Measurements from ENCODE around the gene AMPD3.
"Not testable (repeated sequence)": the region's sequence is repeated elsewhere in the genome, so short reads cannot be mapped to it uniquely, and the experiment has no call there.

Gene AMPD3

DNA sequence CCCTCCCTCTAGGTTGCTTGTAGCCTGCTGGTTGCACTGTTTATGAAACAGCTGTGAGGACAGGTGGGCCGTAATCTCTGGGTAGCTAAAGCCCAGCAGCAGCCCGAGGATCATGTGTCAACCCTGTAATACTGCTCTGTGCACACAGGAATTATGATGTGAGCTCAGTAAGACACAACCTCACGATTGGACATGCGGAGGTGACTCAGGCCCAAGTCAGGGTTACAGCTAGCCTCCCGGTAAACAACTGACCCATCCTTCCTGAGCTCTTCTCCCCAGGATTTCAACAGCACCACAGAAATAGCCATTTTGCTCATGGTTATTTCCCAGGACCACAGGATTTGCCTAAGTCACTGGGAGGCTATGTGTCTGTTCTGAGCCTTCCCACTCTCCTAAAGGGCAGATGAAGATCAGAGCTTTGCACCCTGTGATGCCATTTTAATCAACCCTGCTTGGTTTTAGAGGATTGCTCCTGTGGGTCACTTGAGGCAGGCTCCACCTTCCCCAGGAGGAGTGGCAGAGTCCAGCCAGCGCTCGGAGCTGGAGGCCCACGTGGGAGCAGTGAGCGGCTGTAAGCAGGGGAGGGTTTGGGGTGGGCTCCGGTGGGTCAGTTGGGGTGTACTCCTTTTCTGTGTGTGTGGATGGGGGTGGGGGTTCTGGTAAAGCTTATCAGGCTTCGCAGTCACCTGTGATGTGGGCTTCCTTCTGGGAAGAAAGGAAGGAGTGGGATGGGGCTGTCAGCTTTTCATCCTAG lies at the start of gene AMPD3:
Gene AMPD3, plus strand, starts transcription at position 387 of the 754 bp plus-strand sequence. CDS start 6,256 bp downstream, outside the sequence.
- peak; percentile 29 to 75 for DNase-seq

DNA sequence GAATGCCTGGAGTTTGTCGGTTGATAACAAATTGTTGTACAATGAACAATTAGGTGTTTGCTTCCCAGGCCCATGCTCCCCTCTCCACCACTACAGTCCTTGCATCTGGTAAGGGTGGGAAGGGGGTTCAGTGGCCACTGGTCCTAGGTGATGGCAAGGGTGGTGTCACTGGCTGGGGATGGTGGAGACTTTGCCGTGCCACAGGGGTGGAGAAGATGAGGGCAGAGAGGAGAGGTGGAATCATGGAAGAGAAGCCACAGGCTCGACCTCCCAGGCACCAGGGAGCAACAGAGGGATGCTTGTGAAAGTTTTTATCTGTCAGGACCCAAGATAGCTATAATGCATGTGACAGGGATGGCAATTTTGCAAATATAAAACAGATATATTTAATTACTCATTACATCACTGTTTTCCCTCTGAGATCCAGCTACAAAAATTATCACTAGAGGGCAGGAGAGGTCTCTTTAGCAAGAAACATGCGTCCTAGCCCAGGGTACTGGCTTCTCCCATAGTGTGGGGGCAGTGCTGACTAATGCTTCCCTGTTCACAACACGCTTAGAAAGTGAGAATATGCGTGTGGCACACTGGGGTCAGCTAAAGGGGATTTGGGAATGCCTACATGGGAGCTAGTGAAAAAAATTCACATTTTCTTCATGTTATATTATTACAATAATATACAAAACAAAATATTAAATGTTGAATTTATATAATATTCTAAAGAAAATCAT lies 49.0 kb upstream of the AMPD3 start:
- DNase-seq: peak; percentile 16 to 54

DNA sequence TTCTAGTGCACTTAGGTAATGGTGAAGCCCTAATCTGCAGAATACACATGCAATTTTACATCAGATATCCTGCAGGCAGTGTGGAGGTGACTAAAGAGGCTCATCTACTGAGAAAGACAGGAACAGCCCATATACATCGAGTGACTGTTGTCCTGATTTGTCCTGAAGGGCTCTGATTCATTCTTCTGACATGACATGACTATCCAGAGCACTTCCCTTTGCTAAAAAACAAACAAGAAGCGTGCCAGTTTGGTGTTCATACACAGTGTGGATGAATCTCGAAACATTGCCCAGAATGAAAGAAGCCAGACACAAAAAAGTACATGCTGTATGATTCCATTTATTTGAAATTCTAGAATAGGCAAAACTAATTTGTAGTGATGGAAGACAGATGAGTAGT lies 48.0 kb upstream of the AMPD3 start:
- no peak for DNase-seq

DNA sequence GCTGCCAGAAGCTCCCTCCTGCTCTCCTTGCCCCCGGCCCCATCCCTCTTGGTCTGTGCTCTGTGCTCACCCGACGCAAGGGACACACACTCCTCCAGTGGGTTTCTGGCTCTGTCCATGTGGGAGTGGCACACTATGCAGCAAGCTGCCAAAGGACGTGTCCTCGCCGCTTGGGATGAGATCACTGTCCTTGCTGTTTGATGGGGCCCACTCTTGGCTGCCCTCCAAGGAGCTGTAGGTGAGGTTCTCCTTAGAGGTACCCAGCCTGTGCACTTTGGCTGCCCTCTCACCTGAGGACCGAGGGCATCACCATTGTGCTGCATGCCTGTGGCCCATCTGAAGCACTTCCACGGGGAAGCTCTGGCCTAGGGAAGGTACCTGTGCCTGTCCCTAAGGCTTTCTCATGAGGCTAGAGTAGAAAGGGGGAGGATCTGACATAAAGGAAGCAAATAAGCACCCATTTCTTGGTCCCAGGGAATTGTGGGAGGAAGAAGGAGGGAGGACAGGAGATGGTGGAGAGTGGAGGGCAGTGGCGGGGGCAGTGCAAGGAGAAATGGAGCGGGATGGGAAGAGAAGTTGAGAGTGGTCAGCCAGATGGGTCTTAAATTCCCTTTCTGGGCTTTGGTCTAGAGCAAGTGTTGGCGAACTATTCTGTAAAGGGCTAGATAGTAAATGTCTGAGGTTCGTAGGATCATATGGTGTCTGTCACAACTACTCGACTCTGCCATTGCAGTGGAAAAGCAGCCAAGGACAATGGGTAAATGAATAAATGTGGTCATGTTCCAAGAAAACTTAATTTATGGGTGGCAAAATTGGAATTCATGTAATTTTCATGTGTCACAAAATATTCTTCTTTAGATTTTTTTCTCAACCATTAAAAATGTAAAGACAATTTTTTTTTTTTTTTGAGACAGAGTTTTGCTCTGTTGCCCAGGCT lies 47.0 kb upstream of the AMPD3 start:
- no peak for DNase-seq

DNA sequence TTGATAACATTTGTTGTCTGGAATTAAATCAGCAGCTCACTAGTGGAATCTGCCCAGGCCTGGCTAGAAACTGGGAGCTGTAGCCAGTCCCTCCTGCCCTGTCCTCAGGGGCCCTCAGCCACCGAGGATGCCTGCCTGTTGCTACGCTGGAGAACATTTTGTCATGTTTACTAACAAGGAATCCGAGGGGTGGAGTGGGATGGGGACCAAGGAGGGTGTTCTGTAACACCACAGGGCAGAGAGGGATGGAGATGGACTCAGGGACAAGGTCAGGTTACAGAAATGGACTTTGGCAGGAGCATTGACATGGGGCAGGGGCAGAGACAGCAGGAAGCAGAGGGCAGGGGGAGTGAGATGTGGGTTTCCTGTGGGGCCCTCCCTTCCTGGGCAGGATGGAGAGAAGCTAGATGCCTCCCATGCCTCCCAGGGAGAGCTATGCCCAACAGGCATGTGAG lies 45.8 kb upstream of the AMPD3 start:
- DNase-seq: no peak

DNA sequence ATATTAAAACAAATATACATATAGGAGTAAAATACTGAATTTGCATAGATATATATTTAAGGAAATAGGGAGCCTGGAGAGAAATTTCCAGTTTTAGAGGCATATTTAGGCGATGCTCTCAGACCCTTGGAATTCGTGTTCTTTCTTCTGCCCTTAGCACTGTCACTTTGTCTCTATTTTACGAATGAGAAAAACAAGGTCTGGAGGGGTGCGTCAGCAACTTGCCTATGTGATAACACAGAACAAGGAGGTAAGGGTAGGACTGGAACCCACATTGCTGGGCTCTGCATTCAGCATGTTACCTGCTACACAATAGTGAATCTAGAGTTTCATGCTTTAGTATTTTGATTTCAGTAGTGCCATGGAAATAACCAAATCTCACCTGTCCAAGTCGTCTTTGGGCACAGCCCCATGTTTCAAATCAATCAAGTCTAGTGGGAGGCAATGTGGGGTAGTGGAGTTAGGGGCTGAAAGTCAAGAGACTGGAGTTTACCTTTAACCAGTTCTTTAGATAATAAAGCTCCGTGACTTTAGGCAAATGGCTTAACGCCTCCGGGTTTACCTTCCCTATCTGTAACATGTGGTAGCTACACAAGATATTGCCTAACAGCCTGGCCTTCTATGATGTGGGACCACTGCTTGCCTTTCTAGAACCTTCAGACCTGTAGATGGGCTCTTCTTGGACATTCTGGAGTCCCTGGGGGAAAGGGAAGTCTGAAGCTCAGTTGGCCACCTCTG lies 44.8 kb upstream of the AMPD3 start:
- no peak for DNase-seq

DNA sequence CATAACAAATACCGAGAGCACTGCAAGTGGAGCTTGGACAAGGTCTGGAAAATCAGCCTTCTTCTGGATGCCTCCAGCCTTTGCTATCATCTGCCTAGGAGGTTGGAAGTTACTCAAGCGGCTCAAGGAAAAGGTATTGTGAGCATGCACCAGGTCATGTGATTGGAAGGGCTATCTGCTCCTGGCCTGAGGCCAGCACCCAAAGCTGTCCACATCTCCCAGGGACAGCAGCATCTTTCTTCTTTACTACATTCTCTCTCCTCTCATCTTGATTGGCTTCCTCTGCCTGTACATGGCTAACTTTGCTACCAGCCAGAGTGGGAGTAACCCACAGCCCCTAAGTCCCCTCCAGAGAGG lies 44.2 kb upstream of the AMPD3 start:
- DNase-seq: no peak

DNA sequence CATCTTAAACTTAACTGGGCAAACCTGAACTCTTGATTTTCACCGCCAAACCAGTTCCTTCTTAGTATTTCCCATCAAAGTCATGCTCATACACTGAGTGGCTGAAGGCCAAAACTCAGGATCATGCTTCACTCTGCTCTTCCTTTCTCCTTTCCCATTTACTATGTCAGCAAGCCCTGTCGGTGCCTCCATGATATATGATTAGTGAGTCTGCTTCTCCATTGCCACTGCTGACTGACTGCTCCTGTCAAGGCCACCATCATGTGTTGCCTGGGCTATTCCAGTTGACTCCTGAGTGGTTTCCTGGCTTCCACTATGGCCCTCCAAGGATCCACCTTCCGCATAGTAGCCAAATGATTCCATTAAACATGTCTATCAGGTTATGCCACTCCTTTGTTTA lies 42.8 kb upstream of the AMPD3 start:
- no peak for DNase-seq

DNA sequence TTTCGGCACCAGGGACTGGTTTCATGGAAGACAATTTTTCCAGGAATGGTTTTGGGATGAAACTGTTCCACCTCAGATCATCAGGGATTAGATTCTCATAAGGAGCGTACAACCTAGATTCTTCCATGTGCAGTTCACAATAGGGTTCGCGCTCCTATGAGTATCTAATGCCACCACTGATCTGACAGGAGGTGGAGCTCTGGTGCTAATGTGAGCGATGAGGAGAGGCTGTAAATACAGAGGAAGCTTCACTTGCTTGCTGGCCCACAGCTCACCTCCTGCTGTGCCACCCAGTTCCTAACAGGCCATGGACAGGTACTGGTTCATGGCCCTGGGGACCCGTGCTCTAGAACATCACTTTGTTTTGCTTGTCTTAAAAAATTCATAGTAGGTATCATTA lies 41.8 kb upstream of the AMPD3 start:
- DNase-seq: no peak

DNA sequence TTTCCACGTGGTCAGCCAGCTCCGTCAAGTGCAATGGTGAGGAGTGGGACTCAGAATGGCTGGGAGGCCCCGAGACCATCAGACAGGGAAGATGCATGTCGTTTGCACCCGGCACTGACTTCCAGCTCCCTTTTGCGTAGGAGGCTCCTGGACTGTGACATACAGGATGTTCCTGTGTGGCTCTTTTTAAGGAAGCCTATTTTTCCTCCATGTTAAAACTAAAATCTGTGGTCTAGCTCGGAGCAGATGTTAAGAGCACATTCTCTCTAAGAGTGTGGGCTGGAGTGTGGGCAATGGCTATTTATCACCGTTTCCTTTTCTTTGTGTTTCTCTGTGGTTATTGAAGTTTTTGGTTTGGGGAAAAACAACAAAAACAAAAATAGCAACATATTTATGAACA lies 40.9 kb upstream of the AMPD3 start:
- DNase-seq: no peak

DNA sequence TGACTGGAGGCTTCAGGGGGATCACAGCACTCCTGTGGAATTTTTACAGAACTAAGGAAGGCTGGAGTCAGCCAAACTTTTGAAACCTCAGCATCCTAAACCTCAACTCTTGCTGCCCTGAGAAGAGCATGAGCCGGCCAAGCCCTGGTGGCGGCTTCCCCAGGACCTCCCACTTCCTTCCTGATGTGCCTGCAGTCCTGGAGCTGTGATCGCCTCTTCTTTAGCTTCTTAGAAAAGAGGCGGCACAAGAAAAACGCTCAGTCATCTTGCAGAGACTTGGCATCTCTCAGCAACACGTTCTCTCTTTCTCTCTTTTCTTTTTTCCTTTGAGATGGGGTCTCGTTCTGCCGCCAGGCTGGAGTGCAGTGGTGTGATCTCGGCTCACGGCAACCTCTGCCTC lies 40.4 kb upstream of the AMPD3 start:
- DNase-seq: no peak

DNA sequence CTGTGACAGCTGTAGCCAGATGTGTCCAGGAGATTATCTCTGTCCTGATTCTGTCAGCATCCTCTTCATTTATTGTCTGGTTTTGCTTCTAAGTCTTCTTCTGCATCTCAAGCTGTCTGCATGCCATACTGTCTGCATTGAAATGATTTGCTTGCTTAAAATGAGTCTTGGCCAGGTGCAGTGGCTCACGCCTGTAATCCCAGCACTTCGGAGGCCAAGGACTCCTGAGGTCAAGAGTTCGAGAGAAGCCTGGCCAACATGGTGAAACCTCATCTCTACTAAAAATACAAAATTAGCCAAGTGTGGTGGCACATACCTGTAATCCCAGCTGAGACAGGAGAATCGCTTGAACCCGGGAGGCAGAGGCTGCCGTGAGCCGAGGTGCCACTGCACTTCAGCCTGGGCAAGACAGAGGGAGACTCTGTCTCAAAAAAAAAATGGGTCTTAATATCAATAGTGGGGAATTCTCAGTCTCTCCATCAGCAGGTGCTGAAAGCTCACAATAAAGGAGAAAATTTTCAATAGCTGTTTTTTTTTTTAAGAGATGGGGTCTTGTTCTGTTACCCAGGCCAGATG lies 39.2 kb upstream of the AMPD3 start:
- no peak for DNase-seq

DNA sequence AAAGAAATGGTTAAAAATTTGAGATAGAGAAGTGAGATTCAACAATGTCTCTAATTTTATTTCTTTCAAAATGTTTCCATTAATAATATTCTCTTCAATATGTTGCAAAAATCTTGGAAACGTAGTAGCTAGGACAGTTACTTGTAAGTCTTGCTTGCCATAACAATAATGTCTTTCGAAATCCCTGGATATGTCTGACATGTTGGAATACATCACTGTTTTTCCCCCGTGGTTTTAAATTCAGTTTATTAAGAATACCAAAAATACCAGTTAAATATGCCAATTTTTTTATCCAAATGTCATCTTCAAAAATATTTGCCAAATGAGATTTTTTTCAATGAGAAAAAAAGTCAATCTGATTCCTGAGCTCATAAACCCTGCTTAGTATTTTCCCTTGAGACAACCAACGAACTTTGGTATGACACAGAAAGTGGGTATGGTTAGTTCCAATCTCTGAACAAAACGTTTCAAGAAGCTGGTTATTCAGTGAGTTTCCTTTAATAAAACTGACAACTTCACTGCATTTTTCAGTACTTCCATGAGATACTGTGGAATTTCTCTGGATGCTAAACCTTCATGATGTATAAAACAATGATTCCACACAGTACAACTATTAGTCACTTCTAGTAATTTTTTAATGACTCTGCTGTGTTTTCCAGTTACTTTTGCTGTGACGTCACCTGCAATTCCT lies 36.7 kb upstream of the AMPD3 start:
- DNase-seq: no peak

DNA sequence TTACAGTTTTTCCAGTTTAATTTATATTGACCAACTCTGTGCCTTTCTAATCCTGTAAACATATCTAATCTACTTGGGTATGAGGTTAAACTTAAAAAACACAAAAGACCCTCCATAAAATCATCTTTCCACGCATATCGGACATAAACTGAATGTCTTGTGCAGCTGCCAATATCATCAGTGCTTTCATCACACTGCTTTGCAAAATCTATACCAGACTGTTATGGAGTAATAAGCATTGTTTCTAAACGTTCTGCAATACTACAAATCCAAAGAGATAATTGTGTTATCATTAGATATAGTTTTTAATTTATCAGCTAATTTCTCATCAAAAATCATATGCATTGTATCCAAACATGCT lies 36.1 kb upstream of the AMPD3 start:
- no peak for DNase-seq

DNA sequence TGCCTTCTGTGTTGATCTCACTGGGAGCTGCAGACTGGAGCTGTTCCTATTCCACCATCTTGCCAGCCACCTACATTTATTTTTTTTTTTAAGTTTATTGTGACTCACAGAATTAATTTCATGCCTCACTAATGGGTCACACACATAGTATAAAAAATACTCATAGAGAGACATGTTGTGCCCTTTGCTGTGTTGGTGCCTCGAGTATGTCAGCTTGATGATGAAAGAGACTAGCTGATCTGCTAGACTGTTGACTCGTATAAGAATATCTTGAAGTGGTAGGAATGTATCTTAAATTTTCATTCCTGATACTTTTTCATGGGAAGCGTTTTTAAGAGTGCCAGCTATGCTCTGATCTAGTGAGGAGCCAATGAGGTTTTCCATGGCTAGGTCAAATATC lies 28.6 kb upstream of the AMPD3 start:
- no peak for DNase-seq

DNA sequence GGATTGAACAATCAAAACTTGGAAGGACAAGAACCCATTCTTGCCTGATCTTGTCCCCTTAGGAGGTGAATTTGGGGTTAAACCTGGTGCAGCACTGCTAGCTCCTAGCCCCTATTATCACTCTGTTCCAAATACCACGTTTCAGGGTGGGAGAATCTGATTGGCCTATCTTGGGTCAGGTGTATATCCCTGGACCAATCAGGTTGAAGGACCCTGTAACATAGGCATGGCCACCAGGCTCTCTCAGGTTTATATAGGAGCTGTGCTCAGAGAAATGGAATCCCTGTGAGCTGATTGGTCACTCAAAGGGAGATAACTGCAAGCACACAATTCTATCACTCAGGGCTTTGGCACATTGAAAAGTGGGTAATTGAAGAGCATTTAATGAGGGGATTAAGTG lies 26.6 kb upstream of the AMPD3 start:
- DNase-seq: no peak

DNA sequence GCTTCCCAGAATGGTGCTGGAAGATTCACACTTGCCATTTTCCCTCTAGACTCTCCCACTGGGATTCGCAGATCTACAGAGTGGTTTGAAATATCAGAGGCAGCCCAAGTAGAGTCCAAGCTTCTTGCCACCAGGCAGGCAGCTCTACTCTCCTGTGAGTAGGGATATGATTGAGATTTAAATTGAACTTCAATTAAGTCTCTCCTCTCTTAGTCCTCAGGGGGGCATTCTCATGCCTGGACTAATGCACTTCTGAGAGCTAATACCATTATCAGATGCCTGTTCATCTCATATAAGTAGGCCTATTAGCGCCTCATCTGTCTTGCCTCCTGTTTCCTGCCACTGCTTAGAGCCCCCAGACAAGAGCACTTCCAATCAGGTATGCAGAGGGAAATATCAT lies 25.5 kb upstream of the AMPD3 start:
- no peak for DNase-seq

DNA sequence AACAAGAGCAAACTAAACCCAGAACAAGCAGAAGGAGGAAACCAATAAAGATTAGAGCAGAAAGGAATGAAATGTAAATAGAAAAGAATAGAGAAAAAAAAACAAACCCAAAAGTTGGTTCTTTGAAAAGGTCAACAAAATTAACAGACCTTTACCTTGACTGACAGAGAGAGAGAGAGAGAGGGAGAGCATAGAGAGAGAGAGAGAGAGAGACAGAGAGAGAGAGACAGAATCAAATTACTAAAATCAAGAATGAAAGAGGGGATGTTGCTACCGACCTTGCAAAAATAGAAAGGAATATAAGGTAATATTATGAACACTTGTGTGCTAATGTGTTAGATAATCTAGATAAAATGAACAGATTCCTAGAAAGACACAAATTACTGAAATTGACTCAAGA lies 22.6 kb upstream of the AMPD3 start:
- no peak for DNase-seq

DNA sequence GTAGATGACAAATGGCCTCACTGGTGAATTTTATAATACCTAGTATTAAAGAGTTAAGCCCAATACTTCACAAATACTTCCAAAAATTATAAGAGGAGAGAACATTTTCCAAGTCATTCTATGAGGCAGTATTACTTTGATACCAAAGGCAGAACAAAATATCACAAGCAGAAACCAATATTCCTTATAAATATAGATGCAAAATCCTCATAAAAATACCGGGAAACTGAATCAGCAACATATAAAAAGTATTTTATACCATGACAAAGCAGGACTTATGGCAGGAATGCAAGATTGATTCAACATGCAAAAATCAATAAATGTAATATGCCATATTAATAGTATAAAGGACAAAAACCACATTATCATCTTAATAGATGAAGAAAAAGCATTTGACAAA lies 22.1 kb upstream of the AMPD3 start:
- no peak for DNase-seq

DNA sequence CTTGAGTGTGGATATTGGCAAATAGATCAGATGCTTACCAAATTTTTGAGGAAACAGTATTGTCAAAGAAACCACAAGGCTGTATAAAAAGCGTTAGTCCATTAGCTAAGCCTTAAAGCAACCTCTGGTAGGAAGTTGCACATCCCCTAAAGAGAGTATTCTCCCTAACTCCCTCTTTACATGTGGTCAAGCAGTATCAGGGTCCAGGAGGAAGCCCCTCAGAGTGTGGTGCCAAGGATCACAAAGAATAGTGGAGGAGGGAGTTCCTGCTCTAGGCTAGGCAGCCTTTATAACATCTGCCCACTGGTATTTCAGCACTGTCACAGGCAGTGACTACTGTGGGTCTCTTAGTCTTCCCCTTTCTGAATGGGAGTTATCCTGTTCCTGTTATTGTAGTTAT lies 18.8 kb upstream of the AMPD3 start:
- DNase-seq: no peak

DNA sequence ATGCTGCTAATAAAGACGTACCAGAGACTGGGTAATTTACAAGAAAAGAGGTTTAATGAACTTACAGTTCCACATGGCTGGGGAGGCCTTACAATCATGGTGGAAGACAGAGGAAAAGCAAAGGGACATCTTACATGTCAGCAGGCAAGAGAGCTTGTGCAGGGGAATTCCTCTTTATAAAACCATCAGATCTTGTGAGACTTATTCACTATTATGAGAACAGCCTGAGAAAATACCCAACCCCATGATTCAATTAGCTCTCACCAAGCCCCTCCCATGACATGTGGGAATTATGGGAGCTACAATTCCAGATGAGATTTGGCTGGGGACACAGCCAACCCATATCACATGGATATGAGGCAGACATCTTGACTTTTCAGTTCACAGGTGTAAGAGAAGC lies 18.4 kb upstream of the AMPD3 start:
- not testable (repeated sequence) for DNase-seq

DNA sequence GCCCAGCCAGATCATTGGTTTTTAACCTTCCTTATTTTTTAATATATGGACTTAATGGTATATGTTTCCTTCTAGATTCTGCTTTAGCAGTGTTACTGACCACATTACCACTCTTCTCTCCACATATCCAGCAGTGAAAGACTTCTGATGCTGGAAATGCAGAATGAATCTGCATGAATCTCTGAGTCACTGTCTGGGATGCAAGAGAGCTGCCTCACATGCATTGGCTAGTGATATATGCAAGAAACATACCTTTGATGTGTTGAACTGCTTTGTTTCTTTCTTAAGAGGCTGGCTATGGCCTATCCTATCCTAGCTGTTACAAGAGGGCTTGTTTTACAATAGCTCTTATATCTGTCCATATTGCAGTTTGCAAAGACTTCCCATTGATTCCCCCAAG lies 16.6 kb upstream of the AMPD3 start:
- DNase-seq: no peak
